HEK293 (cell line): ENCODE measurements around the gene ZW10.

Source experiments
- CTCF ChIA-PET: fragments of 350-600 bp; formaldehyde crosslinking; extraction: SDS; loops from one replicate; lab custom pipeline; 2021; ENCODE audit warnings: antibody characterized with exemption; lab: Yijun Ruan, JAX
- POLR2A ChIA-PET: fragments of 300-600 bp; formaldehyde crosslinking; extraction: SDS; loops from one replicate; lab custom pipeline; 2020; ENCODE audit warnings: antibody characterized with exemption, inconsistent platforms; lab: Yijun Ruan, JAX
- H3K27ac ChIP-seq: fragments of 200-500 bp; sonication (Bioruptor generic); 2 replicates; pipeline ENCODE4 v1.5.1; 2014; ENCODE audit warnings: low read depth, low read length, control low read depth, inconsistent platforms; ENCODE audit errors: extremely low read depth
- H3K36me3 ChIP-seq, 2 experiments: fragments of 200-500 bp in 1 of 2; sonication (Bioruptor generic) in 1 of 2; 1 replicate in 1 of 2; 2 replicates in 1 of 2; pipeline ENCODE4 v1.5.1; 2014 to 2017; ENCODE audit warnings: inconsistent platforms in 2 of 2, low read length in 2 of 2; ENCODE audit not compliant: control insufficient read depth in 2 of 2, insufficient read depth in 1 of 2
- H3K4me1 ChIP-seq: fragments of 200-500 bp; sonication (Bioruptor generic); 2 replicates; pipeline ENCODE4 v1.5.1; 2014; ENCODE audit warnings: mild to moderate bottlenecking, low read length, inconsistent platforms; ENCODE audit not compliant: control insufficient read depth, insufficient read depth
- H3K4me3 ChIP-seq: 2 replicates; pipeline ENCODE4 v1.5.1; 2011; ENCODE audit warnings: low read depth, mild to moderate bottlenecking, control low read depth, low read length, moderate library complexity
- H3K9me3 ChIP-seq: fragments of 200-500 bp; sonication (Bioruptor generic); 2 replicates; pipeline ENCODE4 v1.5.1; 2014; ENCODE audit warnings: low read depth, low read length, inconsistent platforms; ENCODE audit not compliant: control insufficient read depth, insufficient read depth
- GLIS1 ChIP-seq: fragments of 450-650 bp; formaldehyde crosslinking; IDR thresholded peaks from 2 replicates; pipeline ENCODE4 v1.5.1; 2016; ENCODE audit warnings: missing biosample characterization, missing genetic modification characterization
- KLF8 ChIP-seq: fragments of 450-650 bp; formaldehyde crosslinking; IDR thresholded peaks from 2 replicates; pipeline ENCODE4 v1.5.1; 2016; ENCODE audit warnings: missing biosample characterization, missing genetic modification characterization
- PRDM10 ChIP-seq: fragments of 450-650 bp; formaldehyde crosslinking; IDR thresholded peaks from 2 replicates; pipeline ENCODE4 v1.5.1; 2016; ENCODE audit warnings: missing biosample characterization, missing genetic modification characterization
- ZBTB1 ChIP-seq: fragments of 450-650 bp; formaldehyde crosslinking; IDR thresholded peaks from 2 replicates; pipeline ENCODE4 v1.5.1; 2016; ENCODE audit warnings: missing biosample characterization, missing genetic modification characterization
- ZBTB44 ChIP-seq: fragments of 450-650 bp; IDR thresholded peaks from 2 replicates; pipeline ENCODE4 v1.5.1; 2018; ENCODE audit warnings: missing biosample characterization, mild to moderate bottlenecking, missing genetic modification characterization
- ZBTB7A ChIP-seq: fragments of 450-650 bp; formaldehyde crosslinking; IDR thresholded peaks from 2 replicates; pipeline ENCODE4 v1.5.1; 2016; ENCODE audit warnings: low read depth, missing biosample characterization, missing genetic modification characterization
- ZFHX2 ChIP-seq: fragments of 450-650 bp; formaldehyde crosslinking; conservative IDR thresholded peaks from 2 replicates; pipeline ENCODE4 v1.5.1; 2016; ENCODE audit warnings: missing biosample characterization, missing genetic modification characterization
- ZNF157 ChIP-seq: fragments of 450-650 bp; formaldehyde crosslinking; IDR thresholded peaks from 2 replicates; pipeline ENCODE4 v1.5.1; 2016; ENCODE audit warnings: missing biosample characterization, missing genetic modification characterization
- ZNF341 ChIP-seq: fragments of 450-650 bp; formaldehyde crosslinking; IDR thresholded peaks from 2 replicates; pipeline ENCODE4; 2016; ENCODE audit warnings: low read depth, missing biosample characterization, missing genetic modification characterization
- ZNF391 ChIP-seq: fragments of 450-650 bp; formaldehyde crosslinking; IDR thresholded peaks from 2 replicates; pipeline ENCODE4 v1.5.1; 2016; ENCODE audit warnings: low read depth, missing biosample characterization, missing genetic modification characterization, borderline replicate concordance
- ZNF510 ChIP-seq: fragments of 450-650 bp; formaldehyde crosslinking; IDR thresholded peaks from 2 replicates; pipeline ENCODE4 v1.5.1; 2018; ENCODE audit warnings: mild to moderate bottlenecking, missing genetic modification characterization, missing biosample characterization; ENCODE audit not compliant: insufficient replicate concordance
- ZNF514 ChIP-seq: fragments of 450-650 bp; formaldehyde crosslinking; IDR thresholded peaks from 2 replicates; pipeline ENCODE4 v1.5.1; 2016; ENCODE audit warnings: missing biosample characterization, missing genetic modification characterization
- ZNF521 ChIP-seq: fragments of 450-650 bp; formaldehyde crosslinking; IDR thresholded peaks from 2 replicates; pipeline ENCODE4 v1.5.1; 2017; ENCODE audit warnings: missing biosample characterization, mild to moderate bottlenecking, missing genetic modification characterization
- ZNF530 ChIP-seq: fragments of 450-650 bp; formaldehyde crosslinking; IDR thresholded peaks from 2 replicates; pipeline ENCODE4 v1.5.1; 2016; ENCODE audit warnings: low read depth, missing biosample characterization, missing genetic modification characterization
- ZNF621 ChIP-seq: fragments of 450-650 bp; formaldehyde crosslinking; IDR thresholded peaks from 2 replicates; pipeline ENCODE4 v1.5.1; 2017; ENCODE audit warnings: missing biosample characterization, missing genetic modification characterization
- ZNF626 ChIP-seq: fragments of 450-650 bp; sonication (Bioruptor Pico); formaldehyde crosslinking; IDR thresholded peaks from 2 replicates; pipeline ENCODE4 v1.5.1; 2018; ENCODE audit warnings: missing biosample characterization, missing genetic modification characterization, inconsistent platforms
- ZNF791 ChIP-seq: fragments of 450-650 bp; formaldehyde crosslinking; IDR thresholded peaks from 2 replicates; pipeline ENCODE4 v1.5.1; 2016; ENCODE audit warnings: missing biosample characterization, missing genetic modification characterization
- TF ChIP-seq, protein P1 (sequence below): fragments of 450-650 bp; formaldehyde crosslinking; IDR thresholded peaks from 2 replicates; pipeline ENCODE4 v1.5.1; 2017; ENCODE audit warnings: missing biosample characterization, missing genetic modification characterization

ZW10 gene

DNA sequence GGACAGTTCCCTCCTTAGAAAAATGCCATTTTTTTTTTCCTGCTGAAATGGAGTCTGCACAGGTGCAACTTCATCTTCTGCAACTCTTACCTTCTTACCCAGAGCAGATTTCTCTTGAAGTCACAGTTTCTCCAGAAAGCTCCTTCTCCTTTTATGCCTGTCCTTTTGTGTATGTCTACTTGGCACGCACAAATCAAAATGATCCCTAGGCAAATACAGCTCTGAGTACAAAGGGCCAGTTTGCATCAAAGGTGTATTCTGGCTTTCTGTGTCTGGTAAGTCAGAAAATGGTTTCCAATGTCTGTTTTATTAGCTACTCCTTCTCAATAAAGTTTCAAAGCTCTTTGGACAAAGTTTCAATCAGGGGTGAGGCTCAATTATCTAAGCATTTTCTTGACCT lies 8.6 kb upstream of the ZW10 start (continued):
- TF ChIP-seq ZNF626: no peak
- TF ChIP-seq, protein P1, sequence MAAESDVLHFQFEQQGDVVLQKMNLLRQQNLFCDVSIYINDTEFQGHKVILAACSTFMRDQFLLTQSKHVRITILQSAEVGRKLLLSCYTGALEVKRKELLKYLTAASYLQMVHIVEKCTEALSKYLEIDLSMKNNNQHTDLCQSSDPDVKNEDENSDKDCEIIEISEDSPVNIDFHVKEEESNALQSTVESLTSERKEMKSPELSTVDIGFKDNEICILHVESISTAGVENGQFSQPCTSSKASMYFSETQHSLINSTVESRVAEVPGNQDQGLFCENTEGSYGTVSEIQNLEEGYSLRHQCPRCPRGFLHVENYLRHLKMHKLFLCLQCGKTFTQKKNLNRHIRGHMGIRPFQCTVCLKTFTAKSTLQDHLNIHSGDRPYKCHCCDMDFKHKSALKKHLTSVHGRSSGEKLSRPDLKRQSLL: no peak

- Histone ChIP-seq H3K36me3 (no peaks in the 10 kb centered on the region), H3K27ac (no peak overlapping the region), H3K9me3 (no peaks in the 10 kb centered on the region), H3K4me3 (no peak overlapping the region), H3K4me1 (0 out of 2 replicates have a peak, but pooled peaks cover 3% of the 10 kb centered on the region)
- ChIA-PET CTCF (interaction anchor here (2.1 kb wide), 1 partner anchor 8 kb away, joined by 5 read pairs; the partner anchor contains the start of gene ZW10), POLR2A (interaction anchor here (0.9 kb wide), 1 partner anchor 9 kb away, joined by 3 read pairs; no protein-coding TSS in a partner anchor)
- TF ChIP-seq ZNF341 (tag by site-specific recombination) (no peak), ZNF521 (tag by site-specific recombination) (no peak), PRDM10 (tag by site-specific recombination) (no peak), ZNF791 (tag by site-specific recombination) (no peak)
Observed at GRCh38 chr11:113781682-113782081, 8.2 kb upstream of the ZW10 start.

DNA sequence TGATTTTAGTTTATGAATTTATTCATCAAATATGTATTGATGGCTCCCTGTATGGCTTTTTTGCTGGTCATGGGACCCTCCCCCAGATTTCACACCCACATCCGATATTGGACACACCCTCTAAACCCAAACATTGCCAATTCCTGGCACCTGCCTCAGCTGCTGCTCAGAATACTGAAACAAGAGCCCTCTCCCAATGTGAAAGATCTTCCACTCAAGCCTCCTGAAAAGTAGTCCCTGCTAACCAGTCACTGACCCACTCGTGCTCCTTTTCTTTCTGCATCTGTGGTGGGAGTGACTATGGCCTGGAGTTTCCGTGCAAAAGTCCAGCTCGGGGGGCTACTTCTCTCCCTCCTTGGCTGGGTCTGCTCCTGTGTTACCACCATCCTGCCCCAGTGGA lies 6.0 kb upstream of the ZW10 start, which contains the start of gene CLDN25:
TSS of gene CLDN25 (plus strand) at position 301 of the 400 bp plus-strand sequence. CDS start at position 301, 0 bp downstream.
- H3K36me3 ChIP-seq: no peaks in the 10 kb centered on the region
- H3K4me3 ChIP-seq: no peak within 1 kb of the TSS
- no peak within 1 kb of the TSS for H3K27ac ChIP-seq
- CTCF ChIA-PET: interaction anchor here (0.8 to 1.4 kb wide), 2 partner anchors 27 kb away, joined by 3 read pairs; no protein-coding TSS in a partner anchor
- TF ChIP-seq ZNF157 (tag by site-specific recombination) (no peak), ZBTB7A (tag by site-specific recombination) (no peak), ZNF530 (no peak), KLF8 (tag by site-specific recombination) (no peak), ZNF514 (tag by site-specific recombination) (no peak), ZNF621 (tag by site-specific recombination) (no peak), ZFHX2 (tag by site-specific recombination) (no peak), ZBTB1 (no peak), ZNF510 (tag by site-specific recombination) (no peak), ZBTB44 (tag by site-specific recombination) (no peak), ZNF391 (no peak), GLIS1 (tag by site-specific recombination) (no peak)
- POLR2A ChIA-PET: no interaction called here
- 0 out of 2 replicates have a peak, but pooled peaks cover 3% of the 10 kb centered on the region for H3K4me1 ChIP-seq
- no peaks in the 10 kb centered on the region for H3K9me3 ChIP-seq
